Erythroblast (primary cell): ENCODE results near the gene TES.

Source experiments
- GATA1 ChIP-seq: IDR thresholded peaks from 2 replicates; pipeline ENCODE4 v1.6.1; 2011; ENCODE audit warnings: low read depth, mild to moderate bottlenecking, control low read depth, low read length, moderate library complexity
- POLR2A ChIP-seq: IDR thresholded peaks from 2 replicates; pipeline ENCODE4 v1.6.1; 2011; ENCODE audit warnings: mild to moderate bottlenecking, low read length

GRCh38 chr7:116241291-116241690, 31.0 kb downstream of the TES start:
- TF ChIP-seq POLR2A (no peak), GATA1 (no peak)
